Spinal cord (tissue), 10 donors: Measurements from ENCODE around the gene PGLYRP4. TPM values are rescaled to one million over a fixed set of nuclear protein-coding genes. Genes with fewer than 3 reads are reported as not detected.

ENCODE experiments used
- DNase-seq, 6 donors: peaks; one replicate each; pipeline versions ENCODE4 v3.0.0 to v3.0.0-alpha.2; 2013 to 2015; ENCODE audit warnings: low spot score in 6 of 6, low read depth in 4 of 6
- H3K27ac ChIP-seq: one replicate; pipeline ENCODE4 v1.5.1; 2013; ENCODE audit warnings: low read depth, low read length, control low read depth
- H3K27me3 ChIP-seq: one replicate; pipeline ENCODE4 v1.6.1; 2013; ENCODE audit warnings: low read length; ENCODE audit not compliant: control insufficient read depth, insufficient read depth
- H3K36me3 ChIP-seq: one replicate; pipeline ENCODE4 v1.6.1; 2013; ENCODE audit warnings: low read length; ENCODE audit not compliant: control insufficient read depth, insufficient read depth
- H3K4me1 ChIP-seq: one replicate; pipeline ENCODE4 v1.6.1; 2013; ENCODE audit warnings: low read length; ENCODE audit not compliant: control insufficient read depth, insufficient read depth
- H3K4me3 ChIP-seq: one replicate; pipeline ENCODE4 v1.5.1; 2013; ENCODE audit warnings: low read depth, low read length, control low read depth
- H3K9me3 ChIP-seq: one replicate; pipeline ENCODE4 v1.6.1; 2013; ENCODE audit warnings: low read length; ENCODE audit not compliant: control insufficient read depth, insufficient read depth
- WGBS: methylation state at CpG from one replicate; pipeline ENCODE4 v1.1.5; 2013; ENCODE audit warnings: missing lambda C conversion rate; ENCODE audit not compliant: insufficient coverage; 5-methylcytosine and 5-hydroxymethylcytosine counted together
- polyA plus RNA-seq, 2 donors: library from polyadenylated mRNA; unstranded; fragments of 120-200 nt; gene quantifications; one replicate each; pipeline ENCODE4 v1.2.1, GENCODE V29; 2013; ENCODE audit not compliant: insufficient read length in 2 of 2
- total RNA-seq, 2 donors: library from RNA; depleted of rRNA in 1 of 2; stranded (reverse); fragments of 120-200 nt in 1 of 2; fragments of >200 nt in 1 of 2; gene quantifications; one replicate each; pipeline versions ENCODE4 v1.2.3 to v1.2.4, GENCODE V29; 2013 to 2014
- donor health status: healthy.

Gene PGLYRP4
- total and polyA plus RNA-seq, 4 donors = not detected

DNA sequence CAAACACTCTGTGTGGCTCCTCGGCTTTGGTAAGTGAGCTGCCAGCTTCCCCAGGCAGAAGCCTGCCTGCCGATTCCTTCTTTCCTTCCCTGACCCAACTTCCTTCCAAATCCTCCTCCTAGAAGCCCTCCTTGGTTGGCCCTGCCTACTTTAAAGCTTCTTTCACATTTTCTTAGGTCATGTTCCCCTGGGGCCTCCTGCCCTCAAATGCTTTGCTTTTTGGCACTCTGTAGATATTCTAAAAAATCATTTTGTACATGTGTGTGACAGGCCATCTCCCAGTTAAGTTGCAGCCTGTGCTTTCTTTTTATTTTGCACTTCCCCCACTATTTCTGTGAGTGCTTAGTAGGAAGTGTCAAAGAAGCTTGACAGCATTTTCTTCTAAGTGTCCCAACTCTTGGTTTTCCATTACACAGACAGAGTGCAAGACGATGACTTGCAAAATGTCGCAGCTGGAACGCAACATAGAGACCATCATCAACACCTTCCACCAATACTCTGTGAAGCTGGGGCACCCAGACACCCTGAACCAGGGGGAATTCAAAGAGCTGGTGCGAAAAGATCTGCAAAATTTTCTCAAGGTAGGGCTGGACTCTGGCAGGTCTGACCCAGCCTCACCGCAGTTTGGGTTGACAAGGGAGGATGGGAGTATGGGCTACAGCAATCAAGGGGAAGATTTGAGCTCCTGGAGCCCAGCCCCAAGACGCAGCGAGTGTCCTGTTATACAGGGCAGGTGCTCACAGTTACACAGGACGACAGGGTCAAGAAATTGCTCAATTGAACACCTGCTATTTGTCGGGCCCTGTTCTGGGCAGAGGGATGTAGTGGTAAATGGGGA lies 9.4 kb upstream of the PGLYRP4 start, which contains the start of gene S100A9:
Gene S100A9 (plus strand): TSS at position 2 of the 838 bp plus-strand sequence. CDS start 430 bp downstream, at position 432.
- H3K4me3 ChIP-seq = no peak within 1 kb of the TSS
- no peaks in the 10 kb centered on the region for H3K27me3 ChIP-seq
- H3K4me1 ChIP-seq = no peaks in the 10 kb centered on the region
- no peaks in the 10 kb centered on the region for H3K9me3 ChIP-seq
- H3K36me3 ChIP-seq = no peaks in the 10 kb centered on the region
- DNase-seq = no peak
- 79% methylated on average over 10 of the region's 11 CpGs for WGBS
- no peak within 1 kb of the TSS for H3K27ac ChIP-seq

DNA sequence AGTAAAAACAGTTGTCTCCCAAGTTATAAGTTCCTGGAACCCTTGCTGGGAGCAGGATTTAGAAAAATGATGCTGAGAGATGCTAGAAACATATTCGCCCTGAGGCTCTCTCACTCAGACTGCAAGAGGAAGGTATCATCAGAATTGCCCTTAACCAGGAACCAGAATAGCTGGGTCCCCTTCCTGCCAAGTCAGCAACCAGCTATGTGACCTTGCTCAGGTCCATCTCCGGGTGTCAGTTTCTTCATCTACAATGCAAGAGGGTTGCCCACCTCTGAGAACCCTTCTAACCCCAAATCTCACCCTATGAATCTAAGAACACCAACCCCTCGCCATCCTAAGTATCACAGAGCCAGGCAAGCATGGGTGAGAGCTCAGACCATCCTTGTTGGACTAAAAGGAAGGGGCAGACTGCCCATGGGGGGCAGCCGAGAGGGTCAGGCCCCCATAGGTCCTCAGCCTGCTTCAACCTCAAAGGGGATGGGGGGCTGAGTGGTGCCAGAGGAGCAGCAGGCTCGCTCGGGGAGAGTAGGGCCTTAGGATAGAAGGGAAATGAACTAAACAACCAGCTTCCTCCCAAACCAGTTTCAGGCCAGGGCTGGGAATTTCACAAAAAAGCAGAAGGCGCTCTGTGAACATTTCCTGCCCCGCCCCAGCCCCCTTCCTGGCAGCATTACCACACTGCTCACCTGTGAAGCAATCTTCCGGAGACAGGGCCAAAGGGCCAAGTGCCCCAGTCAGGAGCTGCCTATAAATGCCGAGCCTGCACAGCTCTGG lies 8.6 kb upstream of the PGLYRP4 start:
- H3K36me3 ChIP-seq = no peaks in the 10 kb centered on the region
- no peaks in the 10 kb centered on the region for H3K27me3 ChIP-seq
- WGBS = 84% methylated on average over 6 of the region's 10 CpGs
- no peak overlapping the region for H3K4me3 ChIP-seq
- no peak overlapping the region for H3K27ac ChIP-seq
- no peaks in the 10 kb centered on the region for H3K4me1 ChIP-seq
- H3K9me3 ChIP-seq = no peaks in the 10 kb centered on the region
- no peak for DNase-seq

DNA sequence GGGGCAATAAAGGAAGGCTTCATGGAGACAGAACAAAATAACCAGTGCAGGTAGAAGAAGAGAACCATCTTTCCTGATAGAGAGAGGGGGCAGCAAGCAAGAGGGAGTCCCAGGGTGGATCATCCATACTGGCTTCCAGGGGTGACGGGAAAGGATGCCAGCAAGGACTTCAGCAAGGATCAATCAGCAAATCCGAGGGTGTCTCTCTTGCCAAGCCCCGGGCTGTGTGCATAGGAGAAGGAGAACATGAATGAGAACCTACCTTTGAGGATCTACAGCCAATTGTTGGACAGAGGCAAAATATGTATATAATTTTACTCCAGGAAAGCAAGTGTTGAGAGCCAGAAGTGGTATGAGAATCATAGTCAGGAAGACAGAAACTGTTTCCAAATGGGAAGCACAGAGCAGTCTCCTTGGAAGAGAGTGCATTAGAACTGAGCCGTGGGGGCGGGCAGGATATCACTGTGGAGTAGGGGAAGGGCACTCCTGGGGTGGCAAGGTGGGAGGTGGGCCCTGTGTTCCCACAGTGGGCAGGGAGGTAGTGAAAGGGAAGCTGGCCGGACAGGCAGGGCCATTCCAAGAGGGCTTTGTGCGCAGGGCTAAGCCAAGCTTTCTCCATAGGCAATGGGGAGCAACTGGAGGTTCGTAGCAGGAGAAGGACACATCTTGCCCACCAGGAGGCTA lies 7.9 kb upstream of the PGLYRP4 start:
- H3K27ac ChIP-seq = no peak overlapping the region
- H3K4me1 ChIP-seq = no peaks in the 10 kb centered on the region
- H3K9me3 ChIP-seq = no peaks in the 10 kb centered on the region
- WGBS = 87% methylated on average over 8 of the region's 8 CpGs
- H3K36me3 ChIP-seq = no peaks in the 10 kb centered on the region
- no peaks in the 10 kb centered on the region for H3K27me3 ChIP-seq
- H3K4me3 ChIP-seq = no peak overlapping the region
- no peak for DNase-seq

DNA sequence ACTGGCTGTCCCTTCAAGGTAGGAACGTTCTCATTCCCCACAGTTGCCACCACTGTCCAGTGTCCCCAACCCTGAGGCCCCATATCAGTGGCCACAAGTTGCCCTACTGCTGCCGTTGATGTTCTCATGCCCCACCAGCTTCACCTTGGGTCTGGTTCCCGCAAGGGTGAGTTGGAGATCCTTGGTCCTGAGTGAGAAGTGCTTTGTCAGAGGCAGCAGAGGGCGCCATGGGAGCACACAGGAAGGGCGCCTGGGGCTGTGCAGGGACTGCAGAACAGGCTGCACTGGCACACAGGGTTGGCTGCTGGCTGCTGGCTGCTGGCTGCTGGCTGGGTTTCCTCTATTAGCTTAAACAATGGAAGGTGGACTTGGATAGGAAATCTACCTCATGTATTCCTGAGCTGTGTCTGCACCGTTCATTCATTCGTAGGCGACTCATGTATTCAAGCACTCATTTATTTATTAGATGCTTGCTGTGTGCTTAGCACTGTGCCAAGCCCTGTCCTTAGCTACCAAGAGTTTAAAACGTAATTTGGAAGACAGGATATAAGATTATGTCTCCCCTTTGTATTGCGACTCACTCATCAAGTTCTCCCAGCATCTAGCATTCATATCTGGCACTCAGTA lies 6.9 kb upstream of the PGLYRP4 start:
- Histone ChIP-seq H3K27ac (no peak overlapping the region), H3K9me3 (no peaks in the 10 kb centered on the region), H3K27me3 (no peaks in the 10 kb centered on the region), H3K4me3 (no peak overlapping the region), H3K4me1 (no peaks in the 10 kb centered on the region), H3K36me3 (no peaks in the 10 kb centered on the region)
- DNase-seq = peak in 2 of 6 donors; percentile 15 to 16
- WGBS = 59% methylated on average over 8 of the region's 10 CpGs

DNA sequence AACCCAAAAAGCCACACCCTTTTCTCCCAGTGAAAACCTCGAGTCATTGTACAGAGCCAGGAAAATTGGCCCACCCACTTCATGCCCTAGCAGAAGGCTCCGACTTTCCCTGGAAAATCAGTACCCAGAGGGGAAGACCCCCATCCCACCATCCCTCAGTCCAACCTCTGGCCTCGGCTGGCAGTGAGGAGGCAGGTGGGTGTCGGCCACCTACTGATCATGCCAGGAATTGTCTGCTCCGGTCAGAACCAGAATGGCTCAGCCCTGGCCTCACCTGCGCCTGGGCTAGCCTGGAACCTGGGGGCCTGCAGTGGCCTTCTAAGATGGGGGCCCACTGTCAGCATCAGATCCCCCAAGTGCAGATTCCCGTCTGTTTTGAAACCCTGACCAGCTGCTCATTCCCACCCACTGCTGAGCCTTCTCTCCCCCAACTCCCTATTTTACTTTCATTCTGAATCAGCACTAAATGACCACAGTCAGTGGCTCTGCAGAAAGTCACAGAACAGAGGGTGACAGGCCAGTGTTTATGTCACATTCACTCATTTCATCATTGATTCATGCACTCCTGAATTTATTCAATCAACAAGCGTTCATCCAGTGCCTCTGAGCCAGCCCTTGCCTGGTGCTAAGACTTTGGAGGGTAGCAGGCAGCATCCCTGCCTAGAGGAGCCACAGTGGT lies 6.0 kb upstream of the PGLYRP4 start:
- Histone ChIP-seq H3K27me3 (no peaks in the 10 kb centered on the region), H3K27ac (no peak overlapping the region), H3K36me3 (no peaks in the 10 kb centered on the region), H3K4me3 (no peak overlapping the region), H3K9me3 (no peaks in the 10 kb centered on the region), H3K4me1 (no peaks in the 10 kb centered on the region)
- 75% methylated on average over 7 of the region's 8 CpGs for WGBS
- DNase-seq = no peak

DNA sequence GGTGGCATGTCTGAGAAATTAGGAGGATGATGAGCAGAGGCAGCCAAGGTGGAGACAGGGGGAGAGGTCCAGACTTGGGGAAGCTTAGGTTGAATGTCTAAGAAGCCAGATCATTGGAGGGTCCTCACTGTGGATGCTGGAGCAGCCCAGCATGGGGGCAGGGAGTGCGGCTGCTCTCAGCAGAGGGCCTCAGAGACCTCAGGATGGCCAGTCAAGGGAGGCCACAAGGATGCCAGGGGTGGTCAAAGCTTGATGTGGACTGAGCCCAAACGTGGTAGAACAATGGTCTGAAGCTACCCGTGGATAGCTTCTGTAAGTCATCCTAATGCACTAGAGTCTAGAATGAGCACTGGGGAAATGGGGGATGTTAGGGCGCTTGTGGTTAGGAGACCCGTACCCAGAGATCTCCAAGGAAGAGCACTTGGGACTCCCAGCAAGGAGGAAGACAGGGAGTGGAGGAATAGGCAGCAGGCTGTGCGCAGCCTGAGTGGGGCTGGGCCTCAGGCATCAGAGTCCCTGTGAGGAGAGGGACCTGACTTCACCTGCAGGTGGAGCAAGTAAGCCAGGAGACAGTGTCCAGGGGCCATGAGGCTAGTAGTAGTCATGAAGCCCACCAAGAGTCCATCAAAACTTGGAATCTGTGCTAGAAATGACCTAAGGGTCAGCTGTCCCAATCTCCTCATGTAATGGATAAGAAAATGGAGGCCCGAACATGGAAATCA lies 4.7 kb upstream of the PGLYRP4 start:
- no peak overlapping the region for H3K4me3 ChIP-seq
- H3K27me3 ChIP-seq = no peaks in the 10 kb centered on the region
- 87% methylated on average over 6 of the region's 7 CpGs for WGBS
- no peaks in the 10 kb centered on the region for H3K36me3 ChIP-seq
- no peaks in the 10 kb centered on the region for H3K9me3 ChIP-seq
- DNase-seq = peak in 1 of 6 donors; percentile 33
- no peak overlapping the region for H3K27ac ChIP-seq
- H3K4me1 ChIP-seq = no peaks in the 10 kb centered on the region

DNA sequence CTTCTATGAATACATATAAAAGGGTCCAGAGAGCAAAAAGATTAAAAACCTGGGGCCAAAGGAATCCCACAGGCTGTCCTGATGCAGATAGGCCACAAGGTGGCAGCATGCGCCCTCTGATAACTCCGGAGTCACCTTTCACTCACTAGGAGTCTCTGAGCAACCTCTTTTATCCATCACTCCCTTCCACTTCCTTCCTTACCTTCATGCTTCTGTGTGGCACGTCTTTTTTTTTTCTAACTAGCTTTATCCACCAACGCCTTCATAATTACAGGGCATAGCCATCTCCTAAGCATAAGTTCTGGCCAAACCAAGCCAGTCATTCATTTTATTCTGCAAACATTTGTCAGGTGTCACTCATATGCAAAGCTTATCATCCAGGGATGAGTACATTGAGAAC lies 3.9 kb upstream of the PGLYRP4 start:
- Histone ChIP-seq H3K27ac (no peak overlapping the region), H3K36me3 (no peaks in the 10 kb centered on the region), H3K4me1 (no peaks in the 10 kb centered on the region), H3K4me3 (no peak overlapping the region), H3K9me3 (no peaks in the 10 kb centered on the region), H3K27me3 (no peaks in the 10 kb centered on the region)
- DNase-seq = peak; percentile 13 to 90 (median 41)
- 3% methylated on average over 4 of the region's 4 CpGs for whole genome bisulfite sequencing

DNA sequence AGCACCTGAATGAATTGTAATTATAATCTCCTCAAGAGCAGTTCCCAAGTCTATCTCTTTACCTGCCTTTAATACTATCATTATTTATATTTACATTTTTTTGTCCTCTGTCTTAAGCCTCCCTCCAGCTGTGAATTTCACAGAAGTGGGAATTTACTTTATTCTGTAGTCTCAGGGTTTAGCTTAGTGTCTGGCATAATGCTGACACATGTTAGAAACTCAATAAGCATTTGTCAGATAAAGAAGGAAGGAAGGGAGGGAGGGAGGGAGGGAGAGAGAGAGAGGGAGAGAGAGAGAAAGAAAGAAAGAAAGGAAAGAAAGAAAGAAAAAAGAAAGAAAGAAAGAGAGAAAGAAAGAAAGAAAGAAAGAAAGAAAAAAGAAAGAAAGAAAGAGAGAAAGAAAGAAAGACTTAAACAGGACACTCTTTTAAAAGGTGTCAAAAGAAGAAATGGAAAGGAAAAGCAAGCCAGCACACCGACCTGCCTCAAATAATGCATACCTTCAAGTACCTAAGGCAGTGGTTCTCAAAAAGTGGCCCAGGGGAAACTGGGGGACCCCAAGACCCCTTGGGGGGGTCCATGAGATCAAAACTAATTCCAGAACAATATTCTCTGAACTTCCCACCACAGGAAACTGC lies 1.8 kb upstream of the PGLYRP4 start:
- H3K4me1 ChIP-seq = no peaks in the 10 kb centered on the region
- no peak for DNase-seq
- no CpG with 5 or more reads among the region's 1 CpG for WGBS
- no peaks in the 10 kb centered on the region for H3K9me3 ChIP-seq
- H3K27ac ChIP-seq = no peak overlapping the region
- H3K27me3 ChIP-seq = no peaks in the 10 kb centered on the region
- no peaks in the 10 kb centered on the region for H3K36me3 ChIP-seq
- H3K4me3 ChIP-seq = no peak overlapping the region
